ENCODE data around the gene POLR2E.
A peak's percentile ranks its signal among the peaks of the same experiment; 100 is the strongest.

- TF ChIP-seq HDGF (IDR thresholded peaks at IDR 0.05) (no peak), CHD2 (IDR thresholded peaks at IDR 0.05; ENCODE audit: borderline replicate concordance, low read depth, low read length) (no peak), SREBF2 (IDR thresholded peaks at IDR 0.05; ENCODE audit: low read length) (no peak), POLR2A (IDR thresholded peaks at IDR 0.05; ENCODE audit: low read depth, low read length) (no peak; the same call in 1 of the 2 replicates), CTCF (IDR thresholded peaks at IDR 0.05 in 2 of 3, conservative IDR thresholded peaks at IDR 0.05 in 1 of 3; ENCODE audit: control insufficient read depth in 2 of 3, extremely low read depth in 1 of 3, insufficient read depth in 1 of 3, low read depth in 3 of 3, low read length in 3 of 3) (peak; percentile 73 to 85 (median 82)), MXI1 (IDR thresholded peaks at IDR 0.05; ENCODE audit: low read depth, low read length) (peak; percentile 61; the same call in 1 of the 2 replicates)
Measured at GRCh38 chr19:1064661-1065605, 30.2 kb downstream of the POLR2E start.

Data from GM12878 (cell line).